Spleen (tissue), 11 donors: ENCODE results near the gene CTNND1. TPM values are rescaled to one million over a fixed set of nuclear protein-coding genes. Genes with fewer than 3 reads are reported as not detected.

Source experiments
- DNase-seq: peaks from one replicate; pipeline ENCODE4 v3.0.0-alpha.2; 2020
- H3K27ac ChIP-seq, 8 donors: fragments of 200-600 bp; sonication (generic) in 7 of 8; 1 replicate in 4 of 8; 2 replicates in 4 of 8; pipeline versions ENCODE4 v1.5.0 to v1.8.0; 2016 to 2021; ENCODE audit warnings: inconsistent platforms in 4 of 8, mild to moderate bottlenecking in 4 of 8, moderate library complexity in 1 of 8
- H3K27me3 ChIP-seq, 7 donors: fragments of 200-600 bp; sonication (generic) in 6 of 7; replicated peaks in 1 of 7; 1 replicate in 4 of 7; 2 replicates in 3 of 7; pipeline versions ENCODE4 v1.5.0 to v1.8.0; 2016 to 2021; ENCODE audit warnings: inconsistent platforms in 3 of 7, mild to moderate bottlenecking in 1 of 7
- H3K36me3 ChIP-seq, 6 donors: fragments of 200-600 bp; sonication (generic) in 5 of 6; 1 replicate in 4 of 6; 2 replicates in 2 of 6; pipeline versions ENCODE4 v1.5.0 to v1.8.0; 2016 to 2021; ENCODE audit warnings: inconsistent platforms in 2 of 6
- H3K4me1 ChIP-seq, 6 donors: fragments of 200-600 bp; sonication (generic) in 5 of 6; 1 replicate in 3 of 6; 2 replicates in 3 of 6; pipeline versions ENCODE4 v1.5.0 to v1.8.0; 2016 to 2021; ENCODE audit warnings: inconsistent platforms in 3 of 6
- H3K4me3 ChIP-seq, 8 donors: fragments of 200-600 bp; sonication (generic) in 7 of 8; 1 replicate in 4 of 8; 2 replicates in 4 of 8; pipeline versions ENCODE4 v1.5.0 to v1.8.0; 2016 to 2021; ENCODE audit warnings: inconsistent platforms in 4 of 8, mild to moderate bottlenecking in 4 of 8, moderate library complexity in 2 of 8
- H3K9me3 ChIP-seq, 8 donors: fragments of 200-600 bp; sonication (generic) in 7 of 8; 1 replicate in 4 of 8; 2 replicates in 4 of 8; pipeline versions ENCODE4 v1.5.0 to v1.8.0; 2016 to 2021; ENCODE audit warnings: inconsistent platforms in 4 of 8
- POLR2A ChIP-seq, 3 donors: fragments of 450-650 bp; IDR thresholded peaks; one replicate each; pipeline ENCODE4 v1.5.1; 2017; ENCODE audit warnings: antibody characterized with exemption in 3 of 3, mild to moderate bottlenecking in 1 of 3
- POLR2AphosphoS5 ChIP-seq, 3 donors: sonication (generic); formaldehyde crosslinking; IDR thresholded peaks; one replicate each; pipeline ENCODE4 v1.5.1; 2017; ENCODE audit warnings: antibody characterized with exemption in 3 of 3
- WGBS, 5 donors: extraction: QIAGEN DNeasy Blood & Tissue Kit in 3 of 5; methylation state at CpG; one replicate each; pipeline versions ENCODE4 v1.1.5 to v1.1.7; 2013 to 2018; 5-methylcytosine and 5-hydroxymethylcytosine counted together
- intact Hi-C: fragments of 100-400 bp; cut with DNase I; formaldehyde crosslinking; loops from one replicate; pipeline ENCODE4 v1.15.0; 2023; ENCODE audit warnings: low total_unique reads
- polyA plus RNA-seq, 3 donors: library from polyadenylated mRNA; stranded (reverse); fragments of 200-250 nt; gene quantifications; one replicate each; pipeline ENCODE4 v1.2.1, GENCODE V29; 2013
- total RNA-seq, 7 donors: library from RNA; depleted of rRNA in 3 of 7; stranded (reverse); fragments of >200 nt in 3 of 7; fragmentation: NEBNext Ultra II Directional in 4 of 7; extraction: Animal tissue kit (Norgen Biotek cat#: 25700) in 4 of 7; gene quantifications; one replicate each; pipeline versions ENCODE4 v1.1.0 to v1.2.1, GENCODE V29; 2016 to 2021
- TF ChIP-seq, protein P1 (sequence below), 11 experiments: fragments of 200-600 bp in 7 of 11; fragments of 450-650 bp in 4 of 11; sonication (generic) in 4 of 11; IDR thresholded peaks in 8 of 11; conservative IDR thresholded peaks in 3 of 11; 1 replicate in 7 of 11; 2 replicates in 4 of 11; pipeline versions ENCODE4 v1.4.0 to v1.8.0; 2016 to 2021; ENCODE audit warnings: antibody characterized with exemption in 11 of 11, inconsistent platforms in 4 of 11, mild to moderate bottlenecking in 1 of 11
- donor health status: healthy with polysubstance abuse.
- donor health status: DM: no; HTN: no; CAD: no; lungs with moderate emphysema.
- donor health status: DM: no; HTN: no; CAD: no.
- donor health status: Bipolar disorder and iron deficiency.
- donor health status: healthy.
- donor health status: DM: no; HTN: no; CAD: no.
- donor health status: DM: yes; HTN: yes; CAD: no.

The CTNND1 gene
- total and polyA plus RNA-seq, 10 donors: 12.0 to 227 (median 125) TPM

DNA sequence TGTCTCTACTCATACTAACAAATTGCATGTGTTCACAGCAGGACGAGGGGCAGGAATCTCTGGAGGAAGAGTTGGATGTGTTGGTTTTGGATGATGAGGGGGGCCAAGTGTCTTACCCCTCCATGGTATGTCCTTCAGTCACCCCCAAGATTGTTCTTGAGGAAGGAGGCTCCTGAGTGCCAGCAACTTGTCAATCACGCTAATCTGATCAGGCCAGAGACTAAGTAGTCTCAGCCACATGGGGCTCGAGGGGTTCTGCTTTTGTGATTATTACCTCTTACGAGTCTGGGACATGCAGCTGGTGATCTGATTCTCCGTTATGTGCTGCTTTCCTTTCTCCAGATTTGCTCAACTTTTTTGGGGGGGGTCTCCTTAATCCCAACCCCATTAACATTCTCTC lies 54.3 kb downstream of the CTNND1 start:
- Histone ChIP-seq H3K4me1 (no peaks in the 10 kb centered on the region), H3K4me3 (no peak overlapping the region), H3K27ac (no peak overlapping the region), H3K27me3 (no peaks in the 10 kb centered on the region), H3K9me3 (no peaks in the 10 kb centered on the region), H3K36me3 (peaks cover 0 to 84% (median 64%) of the 10 kb centered on the region in 6 donors)
- no peak for DNase-seq
- WGBS, 5 donors: 79 to 92% (median 81%) methylated on average over 5 of the region's 5 CpGs
- TF ChIP-seq POLR2A (IDR thresholded peaks at IDR 0.05) (no peak), POLR2AphosphoS5 (IDR thresholded peaks at IDR 0.05) (no peak)
- TF ChIP-seq, protein P1, sequence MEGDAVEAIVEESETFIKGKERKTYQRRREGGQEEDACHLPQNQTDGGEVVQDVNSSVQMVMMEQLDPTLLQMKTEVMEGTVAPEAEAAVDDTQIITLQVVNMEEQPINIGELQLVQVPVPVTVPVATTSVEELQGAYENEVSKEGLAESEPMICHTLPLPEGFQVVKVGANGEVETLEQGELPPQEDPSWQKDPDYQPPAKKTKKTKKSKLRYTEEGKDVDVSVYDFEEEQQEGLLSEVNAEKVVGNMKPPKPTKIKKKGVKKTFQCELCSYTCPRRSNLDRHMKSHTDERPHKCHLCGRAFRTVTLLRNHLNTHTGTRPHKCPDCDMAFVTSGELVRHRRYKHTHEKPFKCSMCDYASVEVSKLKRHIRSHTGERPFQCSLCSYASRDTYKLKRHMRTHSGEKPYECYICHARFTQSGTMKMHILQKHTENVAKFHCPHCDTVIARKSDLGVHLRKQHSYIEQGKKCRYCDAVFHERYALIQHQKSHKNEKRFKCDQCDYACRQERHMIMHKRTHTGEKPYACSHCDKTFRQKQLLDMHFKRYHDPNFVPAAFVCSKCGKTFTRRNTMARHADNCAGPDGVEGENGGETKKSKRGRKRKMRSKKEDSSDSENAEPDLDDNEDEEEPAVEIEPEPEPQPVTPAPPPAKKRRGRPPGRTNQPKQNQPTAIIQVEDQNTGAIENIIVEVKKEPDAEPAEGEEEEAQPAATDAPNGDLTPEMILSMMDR (IDR thresholded peaks at IDR 0.05 in 8 of 11, conservative IDR thresholded peaks at IDR 0.05 in 3 of 11): no peak
- intact Hi-C loops: no loop called here

- WGBS, 5 donors: 90 to 100% (median 97%) methylated on average over 1 of the region's 1 CpG
- no peak for DNase-seq
- Histone ChIP-seq H3K9me3 (no peaks in the 10 kb centered on the region), H3K4me1 (no peaks in the 10 kb centered on the region), H3K27me3 (no peaks in the 10 kb centered on the region), H3K27ac (no peak overlapping the region), H3K36me3 (peaks cover 0 to 55% (median 39%) of the 10 kb centered on the region in 6 donors), H3K4me3 (no peak overlapping the region)
- intact Hi-C loops: no loop called here
- TF ChIP-seq, protein P1 (IDR thresholded peaks at IDR 0.05 in 8 of 11, conservative IDR thresholded peaks at IDR 0.05 in 3 of 11): no peak
- no peak for TF ChIP-seq POLR2A (IDR thresholded peaks at IDR 0.05)
- TF ChIP-seq POLR2AphosphoS5 (IDR thresholded peaks at IDR 0.05): no peak
These were observed 57.2 kb downstream of the CTNND1 start for GRCh38 chr11:57818812-57819211.

DNA sequence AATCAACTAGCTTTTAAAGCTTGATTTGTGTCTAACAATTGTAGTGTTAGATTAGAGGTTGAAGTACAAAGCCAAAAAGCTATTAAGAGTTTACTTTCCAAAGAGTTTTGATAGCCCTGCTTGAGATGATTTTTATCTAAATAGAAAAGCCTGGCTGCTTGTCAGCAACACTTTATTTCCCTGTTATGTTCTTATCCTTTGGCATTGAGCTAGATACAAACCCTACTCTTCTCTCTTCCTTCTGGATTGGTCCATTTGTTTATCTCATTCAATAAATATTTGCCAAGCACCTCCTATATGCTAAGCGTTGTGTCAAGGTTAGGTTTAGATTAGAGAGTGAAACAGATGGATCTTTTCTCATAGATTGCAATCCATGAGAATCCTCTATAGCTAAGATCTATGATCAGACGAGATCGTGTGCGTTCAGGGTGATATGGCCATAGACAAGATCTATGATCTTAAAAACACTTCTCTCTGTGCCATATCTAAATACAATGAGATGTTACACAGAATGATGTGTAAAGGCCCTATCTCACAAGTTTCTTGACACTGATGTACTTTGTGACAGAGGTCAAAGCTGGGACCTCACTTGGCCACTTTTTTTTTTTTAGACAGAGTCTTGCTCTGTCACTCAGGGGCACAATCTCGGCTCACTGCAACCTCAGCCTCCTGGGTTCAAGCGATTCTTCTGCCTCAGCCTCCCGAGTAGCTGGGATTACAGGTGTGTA lies 57.8 kb downstream of the CTNND1 start:
- Histone ChIP-seq H3K36me3 (peaks cover 0 to 49% (median 35%) of the 10 kb centered on the region in 6 donors), H3K9me3 (no peaks in the 10 kb centered on the region), H3K4me3 (no peak overlapping the region), H3K4me1 (no peaks in the 10 kb centered on the region), H3K27ac (no peak overlapping the region), H3K27me3 (no peaks in the 10 kb centered on the region)
- no peak for TF ChIP-seq POLR2AphosphoS5 (IDR thresholded peaks at IDR 0.05)
- no peak for TF ChIP-seq POLR2A (IDR thresholded peaks at IDR 0.05)
- TF ChIP-seq, protein P1 (IDR thresholded peaks at IDR 0.05 in 8 of 11, conservative IDR thresholded peaks at IDR 0.05 in 3 of 11): no peak
- DNase-seq: no peak
- intact Hi-C loops: no loop called here
- 86 to 91% (median 90%) methylated on average over 7 of the region's 7 CpGs for WGBS, 5 donors

DNA sequence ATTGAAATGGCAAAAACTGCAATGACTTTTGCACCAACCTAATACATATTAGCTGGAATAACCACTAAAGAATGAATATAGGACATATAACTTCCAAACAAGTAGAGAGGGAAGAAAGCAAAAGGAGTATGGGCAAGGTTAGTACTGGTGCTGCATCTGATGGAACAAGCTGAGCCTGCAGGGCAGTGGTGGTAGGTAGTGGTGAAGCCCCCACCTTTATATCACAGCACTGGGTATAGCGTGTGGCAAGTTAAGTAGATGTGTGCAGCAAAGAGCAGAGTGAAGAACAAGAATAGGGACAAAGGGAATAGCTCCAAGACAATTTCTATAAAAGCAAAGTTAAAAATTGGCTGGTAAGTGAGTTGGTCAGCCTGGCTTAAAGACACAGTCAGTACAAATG lies 62.3 kb downstream of the CTNND1 start:
- H3K36me3 ChIP-seq: peaks cover 0 to 5% (median 0%) of the 10 kb centered on the region in 6 donors
- intact Hi-C loops: loop anchor here (10.0 kb wide), 1 partner anchor 701 kb away; no protein-coding TSS in a partner anchor
- no peak for DNase-seq
- no peak overlapping the region for H3K27ac ChIP-seq
- H3K4me1 ChIP-seq: no peaks in the 10 kb centered on the region
- H3K27me3 ChIP-seq: no peaks in the 10 kb centered on the region
- 85 to 100% (median 91%) methylated on average over 1 of the region's 1 CpG for WGBS, 5 donors
- TF ChIP-seq, protein P1 (IDR thresholded peaks at IDR 0.05 in 8 of 11, conservative IDR thresholded peaks at IDR 0.05 in 3 of 11): no peak
- TF ChIP-seq POLR2A (IDR thresholded peaks at IDR 0.05) (no peak), POLR2AphosphoS5 (IDR thresholded peaks at IDR 0.05) (peak in 1 of 3 donors; percentile 7)
- no peaks in the 10 kb centered on the region for H3K9me3 ChIP-seq
- H3K4me3 ChIP-seq: no peak overlapping the region
